HG02571 (cell line): Measurements from ENCODE around the gene FXYD4.

Experiments used
- ATAC-seq: cut with Tn5 transposase; IDR thresholded peaks from one replicate; pipeline ENCODE4 v1.9.1; 2021; ENCODE audit warnings: mild to moderate bottlenecking, moderate library complexity; ENCODE audit not compliant: unreplicated experiment

FXYD4 gene

DNA sequence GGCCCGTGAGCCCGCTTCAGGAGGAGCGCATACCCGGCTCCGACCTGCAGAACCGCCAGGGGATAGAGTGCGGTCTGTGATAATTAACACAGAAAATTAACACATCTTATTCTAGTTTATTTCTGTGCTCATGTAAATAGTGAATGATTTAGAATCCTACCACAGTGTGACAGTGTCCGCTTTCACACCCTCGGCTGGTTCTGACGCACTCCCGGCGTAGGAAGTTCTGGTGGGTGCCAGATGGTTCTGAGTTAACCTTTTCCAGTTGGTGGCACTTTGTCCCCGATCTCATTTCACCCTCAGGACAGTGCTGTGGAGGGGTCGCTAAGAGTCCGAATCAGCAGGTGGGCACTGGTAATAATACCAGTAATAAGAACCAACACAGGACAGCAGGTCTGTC, 28.3 kb upstream of the FXYD4 start:
- no peak for ATAC-seq

DNA sequence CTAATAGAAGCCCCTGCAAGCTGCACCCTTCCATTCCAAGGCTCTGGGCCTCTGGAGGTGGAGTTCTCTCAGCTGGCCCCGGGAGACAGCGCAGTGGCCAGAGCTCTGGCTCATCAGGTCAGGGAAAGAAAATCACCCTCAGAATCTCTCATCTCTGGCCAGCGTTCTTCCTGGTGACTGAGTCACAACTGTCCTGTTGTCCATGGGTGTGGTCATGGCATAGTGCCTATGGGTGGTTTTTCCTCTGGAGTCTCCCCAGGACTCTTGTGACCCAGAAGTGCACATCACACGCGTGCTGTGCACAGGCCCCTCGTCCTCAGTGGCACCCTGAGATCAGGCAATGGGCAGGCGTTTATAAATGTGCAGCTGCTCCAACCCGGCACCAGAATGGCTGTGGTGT, 27.4 kb upstream of the FXYD4 start:
- no peak for ATAC-seq

DNA sequence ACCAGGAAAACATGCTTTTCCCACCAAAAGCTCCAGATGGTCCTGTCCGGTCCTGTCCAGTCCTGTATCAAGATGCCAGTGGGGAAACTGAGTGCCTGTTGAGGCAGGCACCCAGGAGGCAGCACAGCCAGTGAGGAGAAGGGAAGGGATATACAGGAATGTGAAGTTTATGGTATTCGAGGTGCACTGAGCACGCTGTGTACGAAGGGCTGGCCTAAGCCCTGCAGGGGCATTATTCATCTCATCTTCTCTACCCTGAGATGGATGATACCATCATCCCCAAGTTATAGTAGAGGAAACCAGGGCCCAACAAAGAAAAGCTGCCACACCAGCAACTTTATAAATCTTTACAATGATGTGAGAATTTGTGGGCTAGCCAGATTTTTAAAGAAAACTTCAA, 23.4 kb upstream of the FXYD4 start:
- no peak for ATAC-seq

DNA sequence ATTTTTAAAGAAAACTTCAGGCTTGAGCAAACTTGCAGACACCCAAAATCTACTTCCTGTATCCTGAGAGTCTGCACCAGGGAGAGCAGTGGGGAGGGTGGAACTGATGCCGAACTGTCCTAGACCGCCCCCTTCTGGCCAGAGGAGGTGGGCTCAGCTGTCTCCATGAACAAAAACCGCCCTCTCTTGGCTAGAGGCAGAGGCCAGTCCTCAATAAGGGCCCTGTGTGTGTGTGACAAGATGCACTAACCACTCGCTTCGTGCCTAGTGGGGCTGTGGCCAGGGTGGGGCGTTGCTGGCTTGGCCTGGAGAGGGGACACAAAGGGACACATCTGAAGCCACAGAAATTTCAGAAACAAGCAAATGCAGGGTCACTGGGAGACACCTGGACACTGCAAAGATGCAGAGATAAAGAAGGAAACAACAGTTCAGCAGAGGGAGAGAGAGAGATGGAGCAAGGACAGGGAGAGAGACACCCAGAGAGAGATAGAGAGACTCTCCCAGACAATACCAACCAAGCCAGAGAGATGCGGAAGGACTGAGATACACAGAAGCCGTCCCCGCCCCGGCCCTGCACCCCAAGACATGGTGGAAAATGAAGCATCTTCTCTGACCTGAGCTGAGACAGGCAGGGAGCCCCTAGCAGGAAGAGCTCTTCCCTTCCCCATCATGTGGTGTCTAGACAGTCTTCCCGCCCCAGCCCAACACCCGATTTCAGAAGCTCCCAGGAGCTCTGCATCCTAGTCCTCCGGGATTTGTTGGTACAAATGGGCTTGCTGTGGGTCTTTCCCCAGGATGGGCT, 22.7 kb upstream of the FXYD4 start:
- ATAC-seq = peak; percentile 99

DNA sequence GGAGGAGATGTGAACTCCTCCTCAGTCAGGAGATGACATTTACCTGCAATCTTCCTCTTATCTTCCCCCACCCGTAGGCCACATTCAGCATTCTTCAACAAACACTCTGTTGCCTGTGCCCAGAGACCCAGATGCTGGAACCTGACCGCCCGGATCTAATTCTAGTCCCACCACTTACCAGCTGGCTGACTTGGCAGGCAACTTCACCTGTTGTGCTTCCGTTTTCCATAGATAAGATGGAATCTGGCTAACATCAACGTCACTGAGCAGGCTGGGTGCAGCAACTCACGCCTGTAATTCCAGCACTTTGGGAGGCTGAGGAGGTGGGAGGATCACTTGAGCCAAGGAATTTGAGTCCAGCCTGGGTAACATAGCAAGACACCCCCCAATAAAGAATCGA, 21.3 kb upstream of the FXYD4 start:
- no peak for ATAC-seq

DNA sequence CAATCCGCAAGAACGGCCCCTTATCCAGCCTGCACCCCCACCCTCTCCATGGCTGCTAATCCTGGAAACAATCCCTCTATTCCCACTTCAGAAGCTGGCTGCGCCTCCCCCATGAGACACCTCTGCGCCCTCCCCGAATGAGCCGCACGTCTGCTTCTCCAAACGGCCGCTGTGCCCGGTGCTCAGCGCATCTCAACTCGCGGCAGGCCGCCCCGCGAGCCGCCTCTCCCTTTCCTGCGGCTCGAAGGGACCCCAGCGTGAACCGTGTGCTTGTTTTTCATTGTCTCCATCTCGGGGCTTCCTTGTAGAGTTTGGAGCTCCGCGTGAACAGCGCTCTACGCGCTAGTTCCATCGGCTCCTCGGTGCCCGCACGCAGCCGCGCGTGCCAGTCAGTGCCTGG, 20.8 kb upstream of the FXYD4 start:
- ATAC-seq = no peak

DNA sequence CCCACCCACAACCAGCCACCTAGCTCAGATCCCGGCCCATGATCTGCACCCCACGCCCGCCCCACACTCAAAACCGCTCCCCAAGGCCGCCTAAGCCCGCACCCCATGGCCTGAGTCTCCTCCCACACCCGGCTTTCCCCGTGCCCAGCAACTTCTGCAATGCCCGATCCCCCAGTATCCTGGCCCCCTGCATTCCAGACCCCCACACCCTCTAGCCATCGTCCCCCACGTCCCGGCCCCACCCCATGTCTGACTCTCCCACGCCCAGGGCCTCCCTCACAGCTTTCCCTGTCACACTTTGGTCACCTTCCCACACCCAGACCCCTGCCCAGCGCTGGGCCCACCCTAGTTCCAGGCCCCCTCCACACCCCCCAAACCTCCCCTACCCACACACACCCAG, 20.1 kb upstream of the FXYD4 start:
- ATAC-seq = no peak

DNA sequence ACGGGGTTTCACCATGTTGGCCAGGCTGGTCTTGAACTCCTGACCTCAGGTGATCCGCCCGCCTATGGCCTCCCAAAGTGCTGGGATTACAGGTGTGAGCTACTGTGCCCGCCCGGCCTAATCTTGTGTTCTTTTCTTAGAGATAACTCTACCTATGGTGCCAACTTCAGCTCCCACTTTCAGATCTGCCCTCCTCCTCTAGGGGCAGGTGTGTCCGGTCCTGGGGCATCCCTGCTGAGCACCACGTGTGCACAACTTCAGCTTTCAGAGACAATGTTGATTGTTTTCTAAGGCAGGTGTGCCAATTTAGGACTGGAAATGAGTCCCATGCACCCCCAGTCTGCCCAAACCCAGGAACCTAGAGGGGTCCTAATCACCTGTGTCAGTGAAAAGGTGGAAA, 18.5 kb upstream of the FXYD4 start:
- no peak for ATAC-seq

DNA sequence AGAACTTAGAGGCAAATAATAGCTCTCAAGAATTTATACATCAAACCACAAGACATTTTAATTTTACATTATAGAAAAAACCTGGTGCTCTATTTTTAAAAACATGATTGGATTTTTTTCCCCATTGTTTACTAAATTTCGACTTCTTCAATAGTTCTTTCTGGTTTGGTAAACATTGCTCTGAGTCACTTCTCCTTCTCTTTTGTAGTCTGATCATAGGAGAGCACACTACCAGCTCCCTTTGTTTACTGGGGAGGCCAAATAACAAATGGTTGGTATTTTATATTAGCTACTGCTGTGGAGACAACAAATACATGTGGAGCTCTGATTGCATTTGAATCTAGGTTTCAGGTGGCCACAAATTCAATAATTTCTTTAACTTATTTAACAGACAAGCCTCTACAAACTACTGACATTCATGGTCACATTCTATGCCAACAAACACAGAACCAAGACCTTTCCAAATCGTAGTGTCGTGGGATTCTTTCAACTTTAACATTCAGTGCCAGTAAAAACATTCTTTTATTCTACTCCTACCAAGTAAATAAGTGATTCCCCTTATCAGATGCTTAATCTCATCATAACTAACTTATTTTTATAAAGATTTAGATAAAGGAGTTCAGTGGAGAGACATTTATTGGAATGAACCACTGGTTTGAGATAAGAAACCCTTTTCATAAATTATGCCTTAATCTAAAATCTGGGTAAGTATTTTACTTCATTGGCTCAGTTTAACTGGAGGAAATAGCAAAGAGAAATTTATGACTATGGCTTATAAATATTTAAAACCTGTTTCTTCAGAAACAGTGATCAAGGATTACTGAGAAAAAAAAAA, 17.7 kb upstream of the FXYD4 start:
- no peak for ATAC-seq

DNA sequence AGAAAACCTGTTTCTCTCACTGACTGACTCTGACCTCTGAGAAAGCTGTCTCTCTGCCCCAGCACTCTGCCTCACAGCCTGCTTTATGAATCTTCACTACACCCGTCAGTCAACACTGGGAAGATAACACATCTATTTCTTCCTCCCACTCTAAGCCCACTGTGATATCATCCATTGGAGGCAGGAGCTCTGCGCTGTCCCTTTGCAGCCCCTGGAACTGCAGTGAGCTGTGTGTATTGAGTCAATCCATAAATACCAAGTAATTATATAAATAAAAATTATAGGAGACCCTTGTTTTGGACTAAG, 17.2 kb upstream of the FXYD4 start:
- ATAC-seq = no peak

DNA sequence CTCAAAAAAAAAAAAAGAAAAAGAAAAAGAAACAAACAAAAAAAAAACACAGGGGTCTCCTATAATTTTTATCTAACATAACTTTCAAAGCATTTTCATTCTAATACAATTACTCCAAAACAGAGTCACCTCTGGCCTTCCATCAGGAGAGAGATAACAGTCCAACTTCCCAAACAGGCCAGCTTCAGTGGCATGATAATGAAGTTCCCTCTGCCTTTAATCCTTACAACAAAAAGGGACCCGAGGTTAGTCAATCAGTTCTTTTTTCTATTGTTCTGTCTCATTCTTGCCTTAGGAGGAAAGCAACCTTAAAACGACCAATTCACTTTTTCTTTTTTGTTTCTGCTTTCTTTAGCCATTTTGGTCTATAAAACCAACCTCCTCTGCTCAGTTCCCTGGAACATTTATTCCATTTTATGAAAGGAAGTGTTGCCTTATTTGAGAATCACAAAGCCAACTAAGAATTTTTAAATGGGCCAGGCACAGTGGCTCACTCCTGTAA, 16.5 kb upstream of the FXYD4 start:
- ATAC-seq = no peak

DNA sequence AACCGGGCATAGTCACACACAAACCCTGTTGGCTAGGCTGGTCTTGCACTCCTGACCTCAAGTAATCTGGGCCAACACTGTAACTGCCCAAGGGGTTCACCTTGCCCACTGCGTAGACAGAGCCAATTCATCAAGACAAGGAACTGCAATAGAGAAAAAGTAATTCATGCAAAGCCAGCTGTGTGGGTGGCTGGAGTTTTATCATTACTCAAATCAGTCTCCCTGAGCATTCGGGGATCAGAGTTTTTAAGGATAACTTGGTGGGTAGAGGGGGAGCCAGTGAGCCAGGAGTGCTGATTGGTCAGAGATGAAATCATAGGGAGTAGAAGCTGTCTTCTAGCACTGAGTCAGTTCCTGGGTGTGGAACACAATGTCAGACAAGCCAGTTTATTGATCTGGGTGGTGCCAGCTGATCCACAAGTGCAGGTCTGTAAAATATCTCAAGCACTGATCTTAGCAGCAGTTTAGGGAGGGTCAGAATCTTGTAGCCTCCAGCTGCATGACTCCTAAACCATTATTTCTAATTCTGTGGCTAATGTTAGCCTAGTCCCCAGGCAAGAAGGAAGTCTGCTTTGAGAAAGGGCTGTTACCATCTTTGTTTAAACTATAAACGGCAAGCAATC, 15.6 kb upstream of the FXYD4 start:
- no peak for ATAC-seq

DNA sequence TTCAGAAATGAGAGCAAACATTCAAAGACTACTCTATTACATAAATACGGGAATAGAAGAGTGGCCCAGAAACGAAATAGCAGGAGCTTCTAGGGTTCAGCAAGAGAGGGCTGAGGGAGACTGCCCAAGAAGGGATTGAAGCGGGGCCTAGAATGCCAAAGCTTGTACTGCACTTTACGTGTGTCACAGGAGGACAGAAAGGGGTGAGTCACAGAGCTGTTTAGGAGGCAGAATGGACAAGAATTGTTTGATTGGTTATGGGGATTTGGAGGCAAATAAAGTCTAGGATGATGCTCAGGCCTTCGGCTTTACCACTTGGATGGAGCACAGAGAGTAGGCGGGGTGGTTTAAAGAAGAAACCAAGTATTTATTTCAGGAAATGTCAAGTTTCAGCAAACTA, 11.3 kb upstream of the FXYD4 start:
- ATAC-seq = no peak

DNA sequence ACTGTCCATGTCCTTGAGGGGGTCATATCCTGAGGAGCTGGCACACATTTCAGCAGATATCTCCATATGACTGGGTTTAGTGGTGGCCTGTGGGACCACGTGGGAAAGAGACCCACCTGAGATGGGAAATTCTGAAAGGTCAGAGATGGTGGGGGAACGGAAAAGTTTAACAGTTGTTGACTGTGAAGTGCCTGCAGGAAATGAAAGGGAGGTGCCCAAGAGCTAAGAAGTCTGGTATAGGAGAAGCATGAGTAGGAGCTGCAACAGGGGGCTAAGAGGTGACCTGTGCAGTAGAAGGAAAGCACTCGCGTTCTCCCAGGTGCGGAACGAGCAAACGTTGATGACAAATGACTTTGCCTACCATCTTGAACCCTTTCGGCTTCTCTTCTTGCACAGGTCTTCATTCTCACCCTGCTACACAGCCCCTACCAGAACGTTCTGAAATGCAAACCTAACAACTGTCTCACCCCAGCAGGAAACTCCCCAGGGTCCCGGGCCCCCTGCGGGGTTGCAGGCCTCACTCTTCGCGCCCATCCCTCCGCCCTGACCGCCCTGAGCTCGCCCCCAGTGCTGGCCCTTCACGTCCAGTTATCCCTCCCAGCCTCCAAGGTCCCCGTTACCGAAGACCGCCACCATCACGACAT, 9.8 kb upstream of the FXYD4 start:
- ATAC-seq = no peak

DNA sequence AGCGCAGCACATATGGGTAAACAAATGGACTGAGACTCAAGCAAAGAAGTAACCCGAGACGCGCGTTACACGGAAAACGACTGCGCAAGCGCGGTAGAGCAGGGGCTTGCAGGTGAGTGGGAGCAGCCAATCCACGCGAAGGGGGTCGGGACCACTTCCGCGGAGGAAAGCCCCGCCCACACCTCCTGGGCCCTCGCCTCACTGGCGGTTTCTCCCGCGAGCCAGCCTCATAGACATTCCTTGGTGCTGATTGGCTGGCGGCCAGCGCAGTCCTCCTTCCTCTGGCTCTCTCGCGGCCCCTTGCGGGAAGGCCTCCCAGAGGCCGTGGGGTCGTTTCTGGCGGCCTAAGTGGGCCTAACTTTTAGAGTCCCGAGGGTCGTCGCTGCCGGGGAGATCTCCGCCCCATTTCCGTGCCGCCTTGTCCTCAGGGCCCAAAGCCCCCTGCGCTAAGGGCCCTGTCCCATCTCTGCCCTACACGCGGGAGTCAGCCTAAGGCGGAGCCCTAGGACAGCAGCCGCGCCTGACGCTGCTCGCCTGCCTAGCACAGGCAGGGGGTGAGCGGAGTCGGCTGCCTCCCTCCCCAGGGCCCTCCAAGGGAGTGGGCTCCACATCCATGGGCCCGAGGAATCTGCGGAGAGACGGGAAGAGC, 9.1 kb upstream of the FXYD4 start:
- peak; percentile 95 for ATAC-seq

DNA sequence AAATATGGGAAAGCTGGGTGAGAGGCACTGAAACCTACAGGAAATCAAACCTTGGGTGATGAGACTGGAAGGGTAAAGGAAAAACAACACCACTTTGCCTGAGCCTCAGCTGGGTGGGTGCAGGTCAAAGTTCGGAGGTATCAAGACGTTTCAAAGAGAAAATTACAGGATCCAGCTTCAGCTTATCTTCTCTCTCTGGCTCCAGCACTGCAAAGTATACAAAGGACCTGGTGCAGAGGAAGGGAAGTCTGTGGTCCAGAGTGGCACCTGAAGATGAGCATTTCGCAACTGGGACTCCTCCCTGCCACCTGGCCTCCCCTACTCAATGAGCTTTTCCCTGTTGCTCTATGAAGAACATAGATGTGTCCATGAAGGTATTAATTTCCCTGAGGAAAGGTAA, 6.4 kb upstream of the FXYD4 start:
- no peak for ATAC-seq

DNA sequence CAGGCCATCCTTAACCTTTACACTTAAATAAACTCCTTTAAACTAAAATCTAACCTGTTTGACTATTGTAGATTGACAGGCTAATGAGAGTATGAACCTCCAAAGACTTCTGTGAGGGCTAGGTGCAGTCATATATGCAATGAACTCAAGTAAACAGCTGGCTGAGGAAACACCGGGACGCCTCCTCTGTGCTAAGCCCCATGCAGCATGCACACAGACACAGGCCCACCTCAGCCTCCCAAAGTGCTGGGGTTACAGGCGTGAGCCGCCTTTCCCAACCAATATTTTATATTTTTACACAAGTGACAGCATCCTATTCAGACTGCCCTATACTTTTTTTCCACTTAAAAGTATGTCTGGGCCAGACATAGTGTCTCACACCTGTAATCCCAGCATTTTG, 1.5 kb upstream of the FXYD4 start:
- ATAC-seq = no peak

DNA sequence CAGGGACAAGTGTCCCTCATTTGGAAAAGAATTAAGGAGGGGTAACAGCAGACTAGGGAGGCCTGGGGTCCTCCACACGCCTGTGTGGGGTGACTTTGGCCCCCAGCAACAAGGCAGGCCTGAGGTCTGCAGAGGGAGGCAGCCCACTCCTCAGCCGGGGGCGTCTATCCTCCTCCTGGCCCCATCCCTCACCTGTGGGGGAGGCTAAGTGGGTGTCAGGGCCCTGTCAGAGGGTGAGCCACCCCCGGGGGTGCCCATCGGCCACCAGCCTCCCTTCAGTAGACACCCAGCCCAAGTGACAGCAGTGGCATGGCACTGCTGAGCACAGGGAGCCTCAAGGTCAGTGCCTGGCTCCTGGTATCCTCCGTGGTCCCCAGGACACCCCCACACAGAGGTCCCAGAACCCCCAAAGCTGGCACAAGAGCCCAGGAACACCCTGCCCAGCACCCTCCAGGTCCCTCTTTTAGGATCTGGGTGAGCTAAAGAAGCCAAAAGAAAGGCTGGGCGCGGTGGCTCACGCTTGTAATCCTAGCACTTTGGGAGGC, 693 bp upstream of the FXYD4 start:
- ATAC-seq = no peak

DNA sequence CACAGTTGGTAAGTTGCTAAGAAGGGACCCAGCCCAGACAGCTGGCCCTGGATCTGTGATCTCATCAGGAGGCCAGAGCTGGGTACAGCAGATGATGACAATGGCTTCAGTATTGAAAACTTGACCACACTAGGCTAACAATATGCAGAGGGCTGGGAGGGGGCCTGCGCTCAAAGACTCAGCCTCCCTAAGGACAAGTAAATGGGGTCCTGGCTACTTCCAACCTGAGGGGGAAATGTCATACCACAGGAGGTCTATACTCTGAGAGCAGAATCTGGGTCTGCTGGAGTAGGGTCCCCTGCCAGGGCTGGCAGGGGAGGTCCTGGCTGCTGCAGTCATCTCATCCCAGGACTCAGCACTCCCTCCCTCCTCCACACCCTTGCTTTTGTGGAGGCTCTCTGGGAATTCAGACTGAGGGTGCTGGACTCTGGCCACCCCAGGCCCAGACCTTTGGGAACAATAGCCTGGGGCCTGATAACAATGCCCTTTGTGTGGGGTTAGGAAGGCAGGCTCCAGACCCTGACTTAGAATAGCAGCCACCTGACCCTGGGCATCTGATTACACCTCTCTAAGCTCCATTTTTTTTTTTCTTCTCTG, 1.4 kb downstream of the FXYD4 start:
- no peak for ATAC-seq

DNA sequence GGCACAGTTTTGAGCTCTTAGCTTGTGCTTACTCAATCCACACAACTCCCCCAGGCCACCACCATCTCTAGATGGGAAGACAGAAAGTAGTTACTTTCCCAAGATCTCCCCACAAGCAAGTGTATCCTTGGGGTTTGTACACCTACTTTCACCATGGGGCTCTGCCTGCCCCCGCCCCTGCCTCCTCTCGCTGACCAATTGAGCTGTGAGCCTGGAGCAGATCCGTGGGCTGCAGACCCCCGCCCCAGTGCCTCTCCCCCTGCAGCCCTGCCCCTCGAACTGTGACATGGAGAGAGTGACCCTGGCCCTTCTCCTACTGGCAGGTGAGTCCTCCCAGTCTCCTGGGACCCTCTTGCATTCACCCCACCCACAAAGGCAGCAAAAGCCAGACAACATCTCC, 2.0 kb downstream of the FXYD4 start:
- ATAC-seq = no peak
